H9 (cell line): ENCODE results near the gene CATSPERB. TPM values are rescaled to one million over a fixed set of nuclear protein-coding genes. Genes with fewer than 3 reads are reported as not detected.

ENCODE experiments used
- DNase-seq: peaks from one replicate; pipeline ENCODE4 v3.0.0-alpha.2; 2017
- H2AFZ ChIP-seq: one replicate; pipeline ENCODE4 v1.6.1; 2013; ENCODE audit warnings: mild to moderate bottlenecking, low read length, control low read depth, moderate library complexity
- H2AK5ac ChIP-seq: 2 replicates; pipeline ENCODE4 v1.6.1; 2013; ENCODE audit warnings: low read length, control low read depth, mixed read lengths; ENCODE audit not compliant: insufficient read length
- H2BK120ac ChIP-seq: one replicate; pipeline ENCODE4 v1.6.1; 2013; ENCODE audit warnings: low read depth, mild to moderate bottlenecking, low read length, control low read depth, inconsistent platforms; ENCODE audit not compliant: poor library complexity, severe bottlenecking
- H2BK12ac ChIP-seq: 2 replicates; pipeline ENCODE4 v1.6.1; 2013; ENCODE audit warnings: low read length, control low read depth, mixed read lengths, low read depth; ENCODE audit not compliant: insufficient read length
- H2BK15ac ChIP-seq: 2 replicates; pipeline ENCODE4 v1.6.1; 2013; ENCODE audit warnings: low read depth, low read length, control low read depth
- H2BK20ac ChIP-seq: one replicate; pipeline ENCODE4 v1.6.1; 2013; ENCODE audit warnings: low read depth, mild to moderate bottlenecking, low read length, control low read depth, inconsistent platforms; ENCODE audit not compliant: poor library complexity, severe bottlenecking
- H2BK5ac ChIP-seq: 2 replicates; pipeline ENCODE4 v1.6.1; 2013; ENCODE audit warnings: low read length, control low read depth, mixed read lengths; ENCODE audit not compliant: insufficient read length
- H3K14ac ChIP-seq: 2 replicates; pipeline ENCODE4 v1.6.1; 2013; ENCODE audit warnings: low read length, control low read depth; ENCODE audit not compliant: insufficient read depth
- H3K18ac ChIP-seq: 2 replicates; pipeline ENCODE4 v1.6.1; 2013; ENCODE audit warnings: low read depth, mild to moderate bottlenecking, mixed read lengths, low read length, control low read depth; ENCODE audit not compliant: insufficient read length
- H3K23ac ChIP-seq: 2 replicates; pipeline ENCODE4 v1.6.1; 2013; ENCODE audit warnings: low read length, control low read depth, mixed read lengths, low read depth; ENCODE audit not compliant: insufficient read length
- H3K23me2 ChIP-seq: 2 replicates; pipeline ENCODE4 v1.6.1; 2013; ENCODE audit warnings: low read depth, mild to moderate bottlenecking, mixed read lengths, low read length, control low read depth; ENCODE audit not compliant: insufficient read length, poor library complexity, severe bottlenecking
- H3K27ac ChIP-seq: 2 replicates; pipeline ENCODE4 v1.5.1; 2013; ENCODE audit warnings: low read length, control low read depth, mixed read lengths, low read depth; ENCODE audit not compliant: insufficient read length
- H3K27me3 ChIP-seq: 2 replicates; pipeline ENCODE4 v1.6.1; 2013; ENCODE audit warnings: low read length, control low read depth, inconsistent platforms; ENCODE audit not compliant: insufficient read depth
- H3K4ac ChIP-seq: 2 replicates; pipeline ENCODE4 v1.6.1; 2013; ENCODE audit warnings: low read depth, mild to moderate bottlenecking, control low read depth, inconsistent platforms, low read length, moderate library complexity
- H3K4me1 ChIP-seq: 2 replicates; pipeline ENCODE4 v1.6.1; 2013; ENCODE audit warnings: low read length, control low read depth, inconsistent platforms; ENCODE audit not compliant: insufficient read depth
- H3K4me2 ChIP-seq: 2 replicates; pipeline ENCODE4 v1.6.1; 2013; ENCODE audit warnings: low read length, control low read depth, mixed read lengths; ENCODE audit not compliant: insufficient read length, insufficient read depth
- H3K56ac ChIP-seq: 2 replicates; pipeline ENCODE4 v1.6.1; 2013; ENCODE audit warnings: low read depth, mild to moderate bottlenecking, mixed read lengths, low read length, control low read depth; ENCODE audit not compliant: insufficient read length
- H3K79me1 ChIP-seq: 2 replicates; pipeline ENCODE4 v1.6.1; 2013; ENCODE audit warnings: low read depth, mild to moderate bottlenecking, moderate library complexity, low read length, control low read depth, inconsistent platforms; ENCODE audit not compliant: insufficient read depth, poor library complexity, severe bottlenecking
- H3K79me2 ChIP-seq: 2 replicates; pipeline ENCODE4 v1.6.1; 2013; ENCODE audit warnings: low read length, control low read depth, inconsistent platforms; ENCODE audit not compliant: insufficient read depth
- H3K9ac ChIP-seq: 2 replicates; pipeline ENCODE4 v1.6.1; 2013; ENCODE audit warnings: low read length, control low read depth, mixed read lengths; ENCODE audit not compliant: insufficient read length; ENCODE audit errors: extremely low read depth
- H3K9me3 ChIP-seq: one replicate; pipeline ENCODE4 v1.6.1; 2013; ENCODE audit warnings: low read depth, low read length, inconsistent platforms; ENCODE audit not compliant: control insufficient read depth
- H3T11ph ChIP-seq: one replicate; pipeline ENCODE4 v1.6.1; 2013; ENCODE audit warnings: mild to moderate bottlenecking, low read length, control low read depth, inconsistent platforms
- H4K20me1 ChIP-seq: one replicate; pipeline ENCODE4 v1.6.1; 2013; ENCODE audit not compliant: control insufficient read depth, insufficient read length, insufficient read depth
- H4K5ac ChIP-seq: 2 replicates; pipeline ENCODE4 v1.6.1; 2013; ENCODE audit warnings: low read depth, mild to moderate bottlenecking, mixed read lengths, low read length, control low read depth; ENCODE audit not compliant: insufficient read length
- H4K8ac ChIP-seq: replicated peaks from 2 replicates; pipeline ENCODE4 v1.6.1; 2013; ENCODE audit warnings: low read length, control low read depth, mixed read lengths, low read depth; ENCODE audit not compliant: insufficient read length
- H4K91ac ChIP-seq: 2 replicates; pipeline ENCODE4 v1.6.1; 2013; ENCODE audit warnings: low read depth, mild to moderate bottlenecking, moderate library complexity, mixed read lengths, low read length, control low read depth; ENCODE audit not compliant: insufficient read length
- H3K27ac Mint-ChIP-seq, 3 experiments: 2 replicates in 2 of 3; 3 replicates in 1 of 3; pipeline ENCODE4 v1.8.0; 2020 to 2021; ENCODE audit warnings: mixed read lengths in 3 of 3, mild to moderate bottlenecking in 1 of 3, moderate library complexity in 1 of 3
- H3K27me3 Mint-ChIP-seq: 2 replicates; pipeline ENCODE4 v1.8.0; 2021; ENCODE audit warnings: low read depth, mild to moderate bottlenecking, moderate library complexity, mixed read lengths
- H3K36me3 Mint-ChIP-seq, 3 experiments: 2 replicates in 2 of 3; 3 replicates in 1 of 3; pipeline ENCODE4 v1.8.0; 2020 to 2021; ENCODE audit warnings: low read depth in 3 of 3, mixed read lengths in 3 of 3; ENCODE audit not compliant: insufficient read depth in 1 of 3
- H3K4me1 Mint-ChIP-seq, 2 experiments: 2 replicates each; pipeline ENCODE4 v1.8.0; 2020; ENCODE audit warnings: mixed read lengths in 2 of 2
- H3K4me3 Mint-ChIP-seq, 2 experiments: 2 replicates in 1 of 2; 3 replicates in 1 of 2; pipeline ENCODE4 v1.8.0; 2020 to 2021; ENCODE audit warnings: mild to moderate bottlenecking in 2 of 2, mixed read lengths in 2 of 2, moderate library complexity in 1 of 2
- H3K9me3 Mint-ChIP-seq, 2 experiments: 2 replicates in 1 of 2; 3 replicates in 1 of 2; pipeline ENCODE4 v1.8.0; 2020; ENCODE audit warnings: mild to moderate bottlenecking in 2 of 2, mixed read lengths in 2 of 2, moderate library complexity in 1 of 2
- WGBS: extraction: QIAGEN DNeasy Blood & Tissue Kit; methylation state at CpG from one replicate; pipeline ENCODE4 v1.1.7; 2013; ENCODE audit warnings: missing lambda C conversion rate, low lambda C conversion rate, mixed read lengths; ENCODE audit not compliant: insufficient read length; ENCODE audit errors: extremely low coverage; 5-methylcytosine and 5-hydroxymethylcytosine counted together
- total RNA-seq: library from RNA; stranded (reverse); gene quantifications from 2 replicates; pipeline ENCODE4 v1.2.1, GENCODE V29; 2021
- TF ChIP-seq, protein P1 (sequence below): fragments of 200-600 bp; sonication (generic); conservative IDR thresholded peaks from 3 replicates; pipeline ENCODE4 v1.8.0; 2021; ENCODE audit warnings: antibody characterized with exemption, mild to moderate bottlenecking

CATSPERB gene
- total RNA-seq, 1 experiment from 2014 or later, result 0.48 TPM

DNA sequence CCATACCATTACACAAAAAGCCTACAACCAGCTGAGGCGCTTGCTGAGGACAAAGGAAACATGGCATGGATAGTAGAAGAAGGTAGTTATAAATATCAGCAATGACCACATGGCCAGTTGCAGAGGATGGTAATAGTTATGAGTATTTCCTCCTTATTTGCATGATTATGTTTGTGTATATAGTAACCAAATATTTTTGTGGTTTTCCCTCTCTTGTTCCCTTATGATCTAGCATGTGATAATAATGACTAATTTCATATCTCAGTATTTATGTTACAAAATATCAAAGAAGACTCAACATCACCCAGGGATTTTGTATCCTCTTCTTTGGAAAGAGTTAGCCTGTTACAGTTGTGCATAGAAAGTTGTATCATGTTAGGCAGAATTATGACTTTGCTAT is 13.5 kb upstream of the CATSPERB start:
- no peak overlapping the region for H4K8ac ChIP-seq
- no peaks in the 10 kb centered on the region for H3K4me1 ChIP-seq
- no peak overlapping the region for H3K27ac Mint-ChIP-seq
- H3T11ph ChIP-seq, result no peak overlapping the region
- no peaks in the 10 kb centered on the region for H3K27me3 ChIP-seq
- H3K18ac ChIP-seq, result no peak overlapping the region
- no peak overlapping the region for H2BK5ac ChIP-seq
- TF ChIP-seq, protein P1, sequence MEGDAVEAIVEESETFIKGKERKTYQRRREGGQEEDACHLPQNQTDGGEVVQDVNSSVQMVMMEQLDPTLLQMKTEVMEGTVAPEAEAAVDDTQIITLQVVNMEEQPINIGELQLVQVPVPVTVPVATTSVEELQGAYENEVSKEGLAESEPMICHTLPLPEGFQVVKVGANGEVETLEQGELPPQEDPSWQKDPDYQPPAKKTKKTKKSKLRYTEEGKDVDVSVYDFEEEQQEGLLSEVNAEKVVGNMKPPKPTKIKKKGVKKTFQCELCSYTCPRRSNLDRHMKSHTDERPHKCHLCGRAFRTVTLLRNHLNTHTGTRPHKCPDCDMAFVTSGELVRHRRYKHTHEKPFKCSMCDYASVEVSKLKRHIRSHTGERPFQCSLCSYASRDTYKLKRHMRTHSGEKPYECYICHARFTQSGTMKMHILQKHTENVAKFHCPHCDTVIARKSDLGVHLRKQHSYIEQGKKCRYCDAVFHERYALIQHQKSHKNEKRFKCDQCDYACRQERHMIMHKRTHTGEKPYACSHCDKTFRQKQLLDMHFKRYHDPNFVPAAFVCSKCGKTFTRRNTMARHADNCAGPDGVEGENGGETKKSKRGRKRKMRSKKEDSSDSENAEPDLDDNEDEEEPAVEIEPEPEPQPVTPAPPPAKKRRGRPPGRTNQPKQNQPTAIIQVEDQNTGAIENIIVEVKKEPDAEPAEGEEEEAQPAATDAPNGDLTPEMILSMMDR, result no peak
- H3K4me1 Mint-ChIP-seq, result no peaks in the 10 kb centered on the region
- no peak for DNase-seq
- H3K4me3 Mint-ChIP-seq, result no peak overlapping the region
- H3K23me2 ChIP-seq, result no peaks in the 10 kb centered on the region
- no peaks in the 10 kb centered on the region for H3K79me1 ChIP-seq
- H3K4me2 ChIP-seq, result no peak overlapping the region
- no peaks in the 10 kb centered on the region for H3K36me3 Mint-ChIP-seq
- no peak overlapping the region for H3K27ac ChIP-seq
- H3K56ac ChIP-seq, result no peak overlapping the region
- H2BK20ac ChIP-seq, result no peak overlapping the region
- H3K23ac ChIP-seq, result no peak overlapping the region
- no peak overlapping the region for H3K9ac ChIP-seq
- H3K4ac ChIP-seq, result no peak overlapping the region
- 0 out of 2 replicates have a peak, but pooled peaks cover 1% of the 10 kb centered on the region for H3K79me2 ChIP-seq
- no peak overlapping the region for H2AFZ ChIP-seq
- no peaks in the 10 kb centered on the region for H4K20me1 ChIP-seq
- H3K14ac ChIP-seq, result no peak overlapping the region
- WGBS, result no CpG with 5 or more reads among the region's 1 CpG
- no peaks in the 10 kb centered on the region for H3K9me3 Mint-ChIP-seq
- no peak overlapping the region for H2BK120ac ChIP-seq
- no peak overlapping the region for H2BK12ac ChIP-seq
- H4K91ac ChIP-seq, result no peak overlapping the region
- no peaks in the 10 kb centered on the region for H3K27me3 Mint-ChIP-seq
- H4K5ac ChIP-seq, result no peak overlapping the region
- no peak overlapping the region for H2BK15ac ChIP-seq
- H3K9me3 ChIP-seq, result no peaks in the 10 kb centered on the region
- no peak overlapping the region for H2AK5ac ChIP-seq
